Measurements from ENCODE around the gene TMEM185B.

DNA sequence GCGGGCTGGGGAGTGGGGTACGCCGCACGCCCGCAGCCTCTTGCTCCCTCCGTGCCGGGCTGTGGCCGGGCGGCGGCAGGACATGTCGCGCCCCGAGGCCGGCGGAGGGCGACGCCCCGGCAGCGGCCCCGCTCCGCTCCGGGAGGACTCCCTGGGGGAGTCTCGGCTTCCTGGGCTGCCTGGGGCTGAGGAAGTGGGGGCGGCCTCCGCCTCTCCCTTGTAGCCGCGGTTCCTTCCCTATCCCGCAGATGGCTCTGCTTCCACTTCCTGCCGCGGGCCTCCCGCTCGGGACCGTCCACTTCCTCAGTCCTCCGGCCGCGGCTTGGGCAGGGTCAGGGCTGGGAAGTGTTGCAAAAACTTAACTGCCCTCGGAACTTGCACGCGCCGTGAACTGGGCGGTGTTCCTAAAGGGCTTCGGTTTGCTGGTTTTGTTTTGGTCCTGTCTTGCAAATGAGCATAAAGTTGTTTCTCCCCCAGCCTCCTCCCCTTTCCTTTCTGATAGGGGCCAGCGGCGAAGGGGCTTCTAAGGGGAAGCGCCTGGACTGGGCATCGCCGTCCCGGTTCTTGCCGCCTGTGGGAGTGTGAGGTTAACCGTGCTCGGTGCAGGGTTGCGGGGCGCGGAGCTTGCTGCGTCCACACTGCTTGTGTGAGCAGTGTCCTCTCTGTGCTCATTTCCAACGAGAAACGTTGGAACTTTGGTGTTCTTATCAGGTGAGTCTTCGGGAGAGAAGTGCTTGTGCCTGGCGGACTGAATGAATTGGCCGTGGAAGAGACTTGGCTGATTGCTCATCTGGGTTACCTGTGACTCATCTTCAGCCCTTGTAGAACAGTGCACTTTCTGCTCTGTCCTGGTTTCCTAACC is 30.1 kb upstream of the TMEM185B start:
- TF ChIP-seq, protein P1, sequence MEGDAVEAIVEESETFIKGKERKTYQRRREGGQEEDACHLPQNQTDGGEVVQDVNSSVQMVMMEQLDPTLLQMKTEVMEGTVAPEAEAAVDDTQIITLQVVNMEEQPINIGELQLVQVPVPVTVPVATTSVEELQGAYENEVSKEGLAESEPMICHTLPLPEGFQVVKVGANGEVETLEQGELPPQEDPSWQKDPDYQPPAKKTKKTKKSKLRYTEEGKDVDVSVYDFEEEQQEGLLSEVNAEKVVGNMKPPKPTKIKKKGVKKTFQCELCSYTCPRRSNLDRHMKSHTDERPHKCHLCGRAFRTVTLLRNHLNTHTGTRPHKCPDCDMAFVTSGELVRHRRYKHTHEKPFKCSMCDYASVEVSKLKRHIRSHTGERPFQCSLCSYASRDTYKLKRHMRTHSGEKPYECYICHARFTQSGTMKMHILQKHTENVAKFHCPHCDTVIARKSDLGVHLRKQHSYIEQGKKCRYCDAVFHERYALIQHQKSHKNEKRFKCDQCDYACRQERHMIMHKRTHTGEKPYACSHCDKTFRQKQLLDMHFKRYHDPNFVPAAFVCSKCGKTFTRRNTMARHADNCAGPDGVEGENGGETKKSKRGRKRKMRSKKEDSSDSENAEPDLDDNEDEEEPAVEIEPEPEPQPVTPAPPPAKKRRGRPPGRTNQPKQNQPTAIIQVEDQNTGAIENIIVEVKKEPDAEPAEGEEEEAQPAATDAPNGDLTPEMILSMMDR (IDR thresholded peaks at IDR 0.05; ENCODE audit: insufficient read depth, low read length): no peak
- TF ChIP-seq, protein P2, sequence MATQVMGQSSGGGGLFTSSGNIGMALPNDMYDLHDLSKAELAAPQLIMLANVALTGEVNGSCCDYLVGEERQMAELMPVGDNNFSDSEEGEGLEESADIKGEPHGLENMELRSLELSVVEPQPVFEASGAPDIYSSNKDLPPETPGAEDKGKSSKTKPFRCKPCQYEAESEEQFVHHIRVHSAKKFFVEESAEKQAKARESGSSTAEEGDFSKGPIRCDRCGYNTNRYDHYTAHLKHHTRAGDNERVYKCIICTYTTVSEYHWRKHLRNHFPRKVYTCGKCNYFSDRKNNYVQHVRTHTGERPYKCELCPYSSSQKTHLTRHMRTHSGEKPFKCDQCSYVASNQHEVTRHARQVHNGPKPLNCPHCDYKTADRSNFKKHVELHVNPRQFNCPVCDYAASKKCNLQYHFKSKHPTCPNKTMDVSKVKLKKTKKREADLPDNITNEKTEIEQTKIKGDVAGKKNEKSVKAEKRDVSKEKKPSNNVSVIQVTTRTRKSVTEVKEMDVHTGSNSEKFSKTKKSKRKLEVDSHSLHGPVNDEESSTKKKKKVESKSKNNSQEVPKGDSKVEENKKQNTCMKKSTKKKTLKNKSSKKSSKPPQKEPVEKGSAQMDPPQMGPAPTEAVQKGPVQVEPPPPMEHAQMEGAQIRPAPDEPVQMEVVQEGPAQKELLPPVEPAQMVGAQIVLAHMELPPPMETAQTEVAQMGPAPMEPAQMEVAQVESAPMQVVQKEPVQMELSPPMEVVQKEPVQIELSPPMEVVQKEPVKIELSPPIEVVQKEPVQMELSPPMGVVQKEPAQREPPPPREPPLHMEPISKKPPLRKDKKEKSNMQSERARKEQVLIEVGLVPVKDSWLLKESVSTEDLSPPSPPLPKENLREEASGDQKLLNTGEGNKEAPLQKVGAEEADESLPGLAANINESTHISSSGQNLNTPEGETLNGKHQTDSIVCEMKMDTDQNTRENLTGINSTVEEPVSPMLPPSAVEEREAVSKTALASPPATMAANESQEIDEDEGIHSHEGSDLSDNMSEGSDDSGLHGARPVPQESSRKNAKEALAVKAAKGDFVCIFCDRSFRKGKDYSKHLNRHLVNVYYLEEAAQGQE (IDR thresholded peaks at IDR 0.05; ENCODE audit: insufficient replicate concordance, low read depth): no peak
- TF ChIP-seq GABPA (IDR thresholded peaks at IDR 0.05; ENCODE audit: low read depth) (no peak), POLR2AphosphoS5 (IDR thresholded peaks at IDR 0.05; ENCODE audit: low read depth) (no peak; the same call in 1 of the 2 replicates), SPI1 (IDR thresholded peaks at IDR 0.05; ENCODE audit: borderline replicate concordance, low read depth) (peak; percentile 95)

Measured in HL-60 (cell line).